IPS-15b (cell line): ENCODE results near the gene A3GALT2.
"Not testable (repeated sequence)": the region's sequence is repeated elsewhere in the genome, so short reads cannot be mapped to it uniquely, and the experiment has no call there.

Experiments
- H3K27me3 ChIP-seq: one replicate; pipeline ENCODE4 v1.6.1; 2013; ENCODE audit warnings: low read length; ENCODE audit not compliant: control insufficient read depth, insufficient read depth
- H3K36me3 ChIP-seq: one replicate; pipeline ENCODE4 v1.6.1; 2013; ENCODE audit warnings: low read length; ENCODE audit not compliant: control insufficient read depth, insufficient read depth
- H3K4me1 ChIP-seq: one replicate; pipeline ENCODE4 v1.6.1; 2013; ENCODE audit warnings: mild to moderate bottlenecking, low read length; ENCODE audit not compliant: control insufficient read depth, insufficient read depth
- H3K4me3 ChIP-seq: one replicate; pipeline ENCODE4 v1.5.1; 2013; ENCODE audit warnings: low read depth, low read length
- H3K9ac ChIP-seq: one replicate; pipeline ENCODE4 v1.6.1; 2013; ENCODE audit warnings: low read depth, mild to moderate bottlenecking, low read length
- H3K9me3 ChIP-seq: one replicate; pipeline ENCODE4 v1.6.1; 2013; ENCODE audit warnings: mild to moderate bottlenecking, low read length; ENCODE audit not compliant: control insufficient read depth, insufficient read depth

The A3GALT2 gene

GRCh38 chr1:33296082-33296458, 24.8 kb downstream of the A3GALT2 start:
- Histone ChIP-seq H3K27me3 (no peaks in the 10 kb centered on the region), H3K36me3 (no peaks in the 10 kb centered on the region), H3K9me3 (no peaks in the 10 kb centered on the region), H3K4me1 (peaks cover 2% of the 10 kb centered on the region), H3K9ac (no peak overlapping the region), H3K4me3 (no peak overlapping the region)

GRCh38 chr1:33295450-33296081, 25.3 kb downstream of the A3GALT2 start:
- Histone ChIP-seq H3K9me3 (no peaks in the 10 kb centered on the region), H3K27me3 (no peaks in the 10 kb centered on the region), H3K4me3 (no peak overlapping the region), H3K36me3 (no peaks in the 10 kb centered on the region), H3K9ac (no peak overlapping the region), H3K4me1 (peaks cover 2% of the 10 kb centered on the region)

GRCh38 chr1:33295023-33295422, 25.9 kb downstream of the A3GALT2 start:
- Histone ChIP-seq H3K36me3 (no peaks in the 10 kb centered on the region), H3K4me1 (peaks cover 2% of the 10 kb centered on the region), H3K4me3 (no peak overlapping the region), H3K27me3 (no peaks in the 10 kb centered on the region), H3K9ac (no peak overlapping the region), H3K9me3 (no peaks in the 10 kb centered on the region)

- no peaks in the 10 kb centered on the region for H3K27me3 ChIP-seq
- H3K9ac ChIP-seq: no peak overlapping the region
- peaks cover 2% of the 10 kb centered on the region for H3K4me1 ChIP-seq
- H3K36me3 ChIP-seq: no peaks in the 10 kb centered on the region
- no peak overlapping the region for H3K4me3 ChIP-seq
- H3K9me3 ChIP-seq: no peaks in the 10 kb centered on the region
Measured at GRCh38 chr1:33294071-33295010, 26.6 kb downstream of the A3GALT2 start.

GRCh38 chr1:33292726-33293340, 28.1 kb downstream of the A3GALT2 start:
- Histone ChIP-seq H3K4me1 (peaks cover 2% of the 10 kb centered on the region), H3K27me3 (no peaks in the 10 kb centered on the region), H3K4me3 (no peak overlapping the region), H3K9ac (no peak overlapping the region), H3K36me3 (no peaks in the 10 kb centered on the region), H3K9me3 (no peaks in the 10 kb centered on the region)

- H3K4me3 ChIP-seq, H3K9ac ChIP-seq, H3K9me3 ChIP-seq, H3K27me3 ChIP-seq, H3K4me1 ChIP-seq, H3K36me3 ChIP-seq: not testable (repeated sequence)
Measured at GRCh38 chr1:33290615-33291014, 30.3 kb downstream of the A3GALT2 start.

GRCh38 chr1:33289858-33290154, 31.1 kb downstream of the A3GALT2 start:
- H3K27me3 ChIP-seq: no peaks in the 10 kb centered on the region
- no peaks in the 10 kb centered on the region for H3K9me3 ChIP-seq
- no peak overlapping the region for H3K4me3 ChIP-seq
- H3K36me3 ChIP-seq: no peaks in the 10 kb centered on the region
- no peak overlapping the region for H3K9ac ChIP-seq
- H3K4me1 ChIP-seq: no peaks in the 10 kb centered on the region

GRCh38 chr1:33288976-33289857, 31.7 kb downstream of the A3GALT2 start:
- Histone ChIP-seq H3K4me1 (no peaks in the 10 kb centered on the region), H3K4me3 (no peak overlapping the region), H3K9ac (no peak overlapping the region), H3K36me3 (no peaks in the 10 kb centered on the region), H3K27me3 (no peaks in the 10 kb centered on the region), H3K9me3 (no peaks in the 10 kb centered on the region)

- Histone ChIP-seq H3K36me3 (no peaks in the 10 kb centered on the region), H3K27me3 (no peaks in the 10 kb centered on the region)
Measured at GRCh38 chr1:33287317-33287716, 33.6 kb downstream of the A3GALT2 start.

GRCh38 chr1:33286451-33287185, 34.3 kb downstream of the A3GALT2 start:
- Histone ChIP-seq H3K27me3 (no peaks in the 10 kb centered on the region), H3K4me1 (no peaks in the 10 kb centered on the region), H3K9me3 (no peaks in the 10 kb centered on the region), H3K36me3 (peaks cover 4% of the 10 kb centered on the region), H3K9ac (no peak overlapping the region), H3K4me3 (no peak overlapping the region)

More at GRCh38 chr1:33287317-33287716, 33.6 kb downstream of the A3GALT2 start:
- Histone ChIP-seq H3K9ac (no peak overlapping the region), H3K4me1 (no peaks in the 10 kb centered on the region), H3K4me3 (no peak overlapping the region), H3K9me3 (no peaks in the 10 kb centered on the region)

- Histone ChIP-seq H3K27me3 (no peaks in the 10 kb centered on the region), H3K4me3 (no peak overlapping the region), H3K36me3 (peaks cover 9% of the 10 kb centered on the region), H3K9ac (no peak overlapping the region), H3K4me1 (no peaks in the 10 kb centered on the region), H3K9me3 (no peaks in the 10 kb centered on the region)
Measured at GRCh38 chr1:33284049-33284448, 36.8 kb downstream of the A3GALT2 start.
